Body of pancreas (tissue), 4 donors: ENCODE measurements around the gene BMP8B. TPM values are rescaled to one million over a fixed set of nuclear protein-coding genes. Genes with fewer than 3 reads are reported as not detected.
"Not testable (repeated sequence)": the region's sequence is repeated elsewhere in the genome, so short reads cannot be mapped to it uniquely, and the experiment has no call there.

ENCODE experiments used
- ATAC-seq: fragments of 150-250 bp; one replicate; pipeline ENCODE4 v1.9.1; 2016
- DNase-seq, 4 donors: peaks; one replicate each; pipeline ENCODE4 v3.0.0-alpha.2; 2019
- H3K27ac ChIP-seq, 4 donors: fragments of 200-600 bp; sonication (generic); 1 replicate in 3 of 4; 2 replicates in 1 of 4; pipeline versions ENCODE4 v1.5.1 to v1.6.1; 2016 to 2019; ENCODE audit warnings: mild to moderate bottlenecking in 1 of 4, mixed read lengths in 1 of 4, moderate library complexity in 1 of 4
- H3K27me3 ChIP-seq, 2 donors: fragments of 200-600 bp; sonication (generic); one replicate each; pipeline ENCODE4 v1.6.0; 2016; ENCODE audit warnings: mild to moderate bottlenecking in 1 of 2
- H3K36me3 ChIP-seq, 2 donors: fragments of 200-600 bp; sonication (generic); replicated peaks in 1 of 2; 2 replicates each; pipeline ENCODE4 v1.5.1; 2016; ENCODE audit warnings: low read depth in 2 of 2; ENCODE audit not compliant: insufficient read depth in 1 of 2
- H3K4me1 ChIP-seq: fragments of 200-600 bp; sonication (generic); one replicate; pipeline ENCODE4 v1.6.0; 2016
- H3K4me3 ChIP-seq, 2 donors: fragments of 200-600 bp; sonication (generic); 1 replicate in 1 of 2; 2 replicates in 1 of 2; pipeline ENCODE4 v1.5.1; 2016 to 2019
- H3K9me3 ChIP-seq, 3 donors: fragments of 200-600 bp; sonication (generic); 1 replicate in 2 of 3; 2 replicates in 1 of 3; pipeline ENCODE4 v1.5.1; 2016
- POLR2A ChIP-seq, 3 donors: fragments of 450-650 bp; IDR thresholded peaks; one replicate each; pipeline ENCODE4 v1.6.1; 2016; ENCODE audit warnings: antibody characterized with exemption in 3 of 3, mild to moderate bottlenecking in 2 of 3
- WGBS, 2 donors: methylation state at CpG; one replicate each; pipeline ENCODE4 v1.1.5; 2017; 5-methylcytosine and 5-hydroxymethylcytosine counted together
- intact Hi-C: fragments of 100-400 bp; cut with DNase I; formaldehyde crosslinking; loops from one replicate; pipeline ENCODE4 v1.15.1; 2023
- total RNA-seq, 2 donors: library from RNA; depleted of rRNA; stranded (reverse); fragments of >200 nt; gene quantifications; one replicate each; pipeline ENCODE4 v1.1.0, GENCODE V29; 2016
- TF ChIP-seq, protein P1 (sequence below), 7 experiments: fragments of 450-650 bp in 4 of 7; fragments of 200-600 bp in 3 of 7; sonication (generic) in 3 of 7; IDR thresholded peaks; one replicate each; pipeline ENCODE4 v1.5.1; 2016 to 2019; ENCODE audit warnings: antibody characterized with exemption in 7 of 7

The BMP8B gene
- total RNA-seq, 2 donors from 2014 or later: 2.3 to 5.4 TPM

DNA sequence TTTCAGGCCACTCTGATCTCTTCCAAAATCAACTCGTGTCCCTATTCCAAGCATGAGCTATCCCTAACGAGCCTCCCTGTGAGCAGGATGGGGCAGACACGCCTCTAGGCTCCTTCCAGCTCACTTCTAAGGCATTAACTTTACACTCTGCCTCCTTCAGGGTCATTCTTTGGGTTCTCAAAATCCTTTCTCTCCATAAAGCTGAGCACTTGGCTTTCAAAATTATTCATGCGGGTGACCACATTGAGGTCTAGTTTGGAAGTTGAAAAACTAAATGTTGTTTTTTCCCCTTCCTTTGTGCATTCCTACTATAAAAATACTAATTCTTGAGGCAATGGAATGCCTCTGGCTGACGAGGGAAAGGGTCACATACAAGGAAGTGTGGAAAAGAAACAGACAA, 33.5 kb upstream of the BMP8B start:
- no peaks in the 10 kb centered on the region for H3K27me3 ChIP-seq
- no peaks in the 10 kb centered on the region for H3K9me3 ChIP-seq
- no peak for ATAC-seq
- TF ChIP-seq, protein P1, sequence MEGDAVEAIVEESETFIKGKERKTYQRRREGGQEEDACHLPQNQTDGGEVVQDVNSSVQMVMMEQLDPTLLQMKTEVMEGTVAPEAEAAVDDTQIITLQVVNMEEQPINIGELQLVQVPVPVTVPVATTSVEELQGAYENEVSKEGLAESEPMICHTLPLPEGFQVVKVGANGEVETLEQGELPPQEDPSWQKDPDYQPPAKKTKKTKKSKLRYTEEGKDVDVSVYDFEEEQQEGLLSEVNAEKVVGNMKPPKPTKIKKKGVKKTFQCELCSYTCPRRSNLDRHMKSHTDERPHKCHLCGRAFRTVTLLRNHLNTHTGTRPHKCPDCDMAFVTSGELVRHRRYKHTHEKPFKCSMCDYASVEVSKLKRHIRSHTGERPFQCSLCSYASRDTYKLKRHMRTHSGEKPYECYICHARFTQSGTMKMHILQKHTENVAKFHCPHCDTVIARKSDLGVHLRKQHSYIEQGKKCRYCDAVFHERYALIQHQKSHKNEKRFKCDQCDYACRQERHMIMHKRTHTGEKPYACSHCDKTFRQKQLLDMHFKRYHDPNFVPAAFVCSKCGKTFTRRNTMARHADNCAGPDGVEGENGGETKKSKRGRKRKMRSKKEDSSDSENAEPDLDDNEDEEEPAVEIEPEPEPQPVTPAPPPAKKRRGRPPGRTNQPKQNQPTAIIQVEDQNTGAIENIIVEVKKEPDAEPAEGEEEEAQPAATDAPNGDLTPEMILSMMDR (IDR thresholded peaks at IDR 0.05): no peak
- no peak for TF ChIP-seq POLR2A (IDR thresholded peaks at IDR 0.05)
- H3K4me1 ChIP-seq: peaks cover 30% of the 10 kb centered on the region
- H3K27ac ChIP-seq: no peak overlapping the region
- intact Hi-C loops: loop anchor here (5.0 kb wide), 1 partner anchor 75 kb away; no protein-coding TSS in a partner anchor
- no peak for DNase-seq
- no peaks in the 10 kb centered on the region for H3K36me3 ChIP-seq
- H3K4me3 ChIP-seq: no peak overlapping the region
- WGBS, 2 donors: 63 to 74% methylated on average over 5 of the region's 5 CpGs

DNA sequence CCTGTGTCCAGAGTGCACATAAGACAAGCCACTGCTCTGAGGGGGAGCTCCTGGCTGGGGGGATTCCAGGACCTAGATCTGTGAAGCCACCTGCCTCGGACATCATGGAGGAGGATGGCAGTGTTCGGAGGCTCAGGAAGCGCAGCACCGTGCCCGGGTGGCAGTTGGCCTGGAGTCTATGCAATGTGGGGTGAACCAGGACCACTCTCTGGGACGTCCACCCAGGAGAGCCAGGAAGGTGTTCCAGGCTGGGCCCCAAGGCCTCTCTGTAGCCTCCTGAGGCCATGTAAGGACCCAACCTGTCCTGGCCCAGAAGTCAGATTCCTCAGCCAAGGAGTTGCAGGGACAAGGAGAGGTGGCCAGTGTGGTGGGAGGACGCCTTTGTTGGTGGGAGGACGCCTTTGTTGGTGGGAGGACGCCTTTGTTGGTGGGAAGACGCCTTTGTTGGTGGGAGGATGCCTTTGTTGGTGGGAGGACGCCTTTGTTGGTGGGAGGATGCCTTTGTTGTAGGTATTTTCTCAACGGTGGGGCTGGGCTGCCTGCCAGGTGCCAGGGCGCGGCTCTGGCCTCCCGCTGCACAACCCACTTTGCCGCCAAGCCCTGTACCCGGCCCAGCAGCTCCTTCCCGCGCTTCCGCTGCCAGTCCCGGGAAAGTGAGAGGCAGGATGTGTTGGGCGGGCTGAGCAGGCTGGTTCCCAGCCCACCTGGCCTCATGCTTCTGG, 30.6 kb upstream of the BMP8B start:
- no peak for ATAC-seq
- no peaks in the 10 kb centered on the region for H3K27me3 ChIP-seq
- 90% methylated on average over 13 to 20 of the region's 22 CpGs for WGBS, 2 donors
- intact Hi-C loops: loop anchor here (5.0 kb wide), 1 partner anchor 153 kb away; no protein-coding TSS in a partner anchor
- peaks cover 19% of the 10 kb centered on the region for H3K4me1 ChIP-seq
- peak overlapping the region in 1 of 4 donors; percentile 62 for H3K27ac ChIP-seq
- peak in 1 of 4 donors; percentile 28 for DNase-seq
- no peak overlapping the region for H3K4me3 ChIP-seq
- no peaks in the 10 kb centered on the region for H3K9me3 ChIP-seq
- no peaks in the 10 kb centered on the region for H3K36me3 ChIP-seq
- TF ChIP-seq, protein P1 (IDR thresholded peaks at IDR 0.05): no peak
- TF ChIP-seq POLR2A (IDR thresholded peaks at IDR 0.05): no peak

DNA sequence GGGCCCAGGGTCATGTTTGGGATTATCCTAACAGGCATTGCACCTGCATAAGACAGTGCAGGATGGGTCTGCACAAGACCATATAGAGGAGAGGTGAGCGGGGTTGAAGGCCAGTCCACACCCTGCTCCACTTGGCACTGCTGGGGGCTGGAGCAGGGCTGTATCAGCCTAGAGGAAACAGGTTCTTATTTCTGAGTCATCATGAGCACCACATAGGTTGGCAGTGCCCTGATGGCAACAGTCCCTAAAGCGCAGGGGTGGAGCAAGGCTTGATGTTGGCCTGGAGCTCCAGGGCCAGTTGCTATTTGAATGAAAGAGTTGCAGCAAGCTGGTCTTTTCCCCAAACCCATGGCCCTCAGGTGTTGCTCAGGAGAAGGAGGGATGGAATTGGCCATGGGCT, 29.8 kb upstream of the BMP8B start:
- Histone ChIP-seq H3K27me3 (no peaks in the 10 kb centered on the region), H3K9me3 (no peaks in the 10 kb centered on the region), H3K4me1 (peaks cover 19% of the 10 kb centered on the region), H3K27ac (peak overlapping the region in 2 of 4 donors; percentile 5 to 74), H3K4me3 (no peak overlapping the region), H3K36me3 (no peaks in the 10 kb centered on the region)
- ATAC-seq: peak; percentile 58
- intact Hi-C loops: loop anchor here (5.0 kb wide), 1 partner anchor 154 kb away; no protein-coding TSS in a partner anchor
- DNase-seq: peak; percentile 54 to 95 (median 64)
- TF ChIP-seq, protein P1 (IDR thresholded peaks at IDR 0.05): no peak
- no peak for TF ChIP-seq POLR2A (IDR thresholded peaks at IDR 0.05)
- 94% methylated on average over 2 of the region's 2 CpGs; no CpG with 5 or more reads in 1 of the 2 donors for WGBS, 2 donors

DNA sequence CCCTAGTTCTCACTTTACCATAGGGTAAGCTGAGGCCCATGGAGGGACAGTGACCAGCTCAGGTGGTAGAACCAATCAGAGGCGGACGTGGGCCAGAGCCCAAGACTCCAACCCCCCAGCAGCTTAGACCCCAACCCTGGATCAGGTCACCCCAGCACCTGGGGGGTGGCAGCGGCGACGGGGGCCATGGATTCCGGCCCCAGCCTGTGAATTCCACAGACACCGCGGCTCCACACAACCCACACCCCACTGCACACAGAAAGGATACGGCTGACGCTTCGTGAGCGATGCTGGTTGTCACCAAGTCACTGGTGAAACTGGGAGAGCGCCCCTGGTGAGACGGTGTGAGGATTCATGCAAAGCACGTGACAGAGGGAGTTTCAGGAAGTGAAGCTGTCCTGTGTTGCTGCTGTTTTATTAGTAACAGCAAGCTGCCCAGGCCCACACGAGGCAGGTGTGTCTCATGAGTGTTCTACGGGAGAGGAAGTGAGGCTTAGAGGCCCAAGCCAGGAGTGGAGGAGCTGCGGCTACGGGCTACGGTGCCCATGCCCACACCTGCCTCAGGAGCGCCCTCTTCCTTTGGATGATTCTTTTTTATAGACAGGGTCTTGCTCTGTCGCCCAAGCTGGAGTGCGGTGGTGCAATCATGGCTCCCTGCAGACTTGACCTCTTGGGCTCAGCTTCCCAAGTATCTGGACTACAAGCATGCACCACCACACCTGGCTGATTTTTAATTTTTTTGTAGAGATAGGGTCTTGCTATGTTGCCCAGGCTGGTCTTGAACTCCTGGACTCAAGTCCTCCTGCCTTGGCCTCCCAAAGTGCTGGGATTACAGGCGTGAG, 28.6 kb upstream of the BMP8B start:
- TF ChIP-seq, protein P1 (IDR thresholded peaks at IDR 0.05): peak in 1 of 7 experiments; percentile 6
- TF ChIP-seq POLR2A (IDR thresholded peaks at IDR 0.05): peak in 1 of 3 donors; percentile 16
- intact Hi-C loops: loop anchor here (5.0 kb wide), 1 partner anchor 155 kb away; no protein-coding TSS in a partner anchor
- WGBS, 2 donors: 53 to 62% methylated on average over 12 to 16 of the region's 24 CpGs
- H3K27ac ChIP-seq: peak overlapping the region in 2 of 4 donors; percentile 54 to 74
- DNase-seq: peak; percentile 48 to 72 (median 68)
- ATAC-seq: peak; percentile 67
- H3K4me3 ChIP-seq, H3K27me3 ChIP-seq, H3K9me3 ChIP-seq, H3K36me3 ChIP-seq: not testable (repeated sequence)
- H3K4me1 ChIP-seq: peaks cover 19% of the 10 kb centered on the region
